Esophagus squamous epithelium (tissue), 4 donors: Measurements from ENCODE around the gene ARFGEF3.

Experiments used
- POLR2A ChIP-seq, 4 donors: fragments of 450-650 bp; IDR thresholded peaks; one replicate each; pipeline ENCODE4 v1.6.1; 2017; ENCODE audit warnings: antibody characterized with exemption in 4 of 4, mild to moderate bottlenecking in 4 of 4, moderate library complexity in 3 of 4
- TF ChIP-seq, protein P1 (sequence below), 6 experiments: fragments of 450-650 bp in 4 of 6; fragments of 200-600 bp in 2 of 6; sonication (generic) in 2 of 6; IDR thresholded peaks; one replicate each; pipeline ENCODE4 v1.5.1; 2016 to 2019; ENCODE audit warnings: antibody characterized with exemption in 6 of 6, mild to moderate bottlenecking in 4 of 6, moderate library complexity in 4 of 6

DNA sequence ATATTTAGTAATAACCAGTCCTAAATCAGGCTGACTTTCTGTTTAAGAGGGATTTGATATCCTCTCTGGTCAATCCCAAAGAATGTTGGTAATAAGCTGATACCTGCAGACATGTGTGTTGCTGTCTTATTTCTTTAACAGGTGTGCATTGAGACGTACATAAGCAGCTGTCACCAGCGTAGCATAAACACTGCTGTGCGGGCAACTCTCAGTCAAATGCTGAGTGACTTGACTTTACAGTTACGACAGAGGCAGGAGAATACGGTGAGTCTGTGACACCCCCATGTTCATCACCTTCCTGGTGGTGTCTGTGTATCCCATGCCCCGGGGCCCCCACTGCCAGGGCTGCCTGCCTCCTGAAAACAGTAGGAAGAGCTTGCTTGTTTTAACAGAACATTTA is 76.6 kb downstream of the ARFGEF3 start:
- TF ChIP-seq, protein P1, sequence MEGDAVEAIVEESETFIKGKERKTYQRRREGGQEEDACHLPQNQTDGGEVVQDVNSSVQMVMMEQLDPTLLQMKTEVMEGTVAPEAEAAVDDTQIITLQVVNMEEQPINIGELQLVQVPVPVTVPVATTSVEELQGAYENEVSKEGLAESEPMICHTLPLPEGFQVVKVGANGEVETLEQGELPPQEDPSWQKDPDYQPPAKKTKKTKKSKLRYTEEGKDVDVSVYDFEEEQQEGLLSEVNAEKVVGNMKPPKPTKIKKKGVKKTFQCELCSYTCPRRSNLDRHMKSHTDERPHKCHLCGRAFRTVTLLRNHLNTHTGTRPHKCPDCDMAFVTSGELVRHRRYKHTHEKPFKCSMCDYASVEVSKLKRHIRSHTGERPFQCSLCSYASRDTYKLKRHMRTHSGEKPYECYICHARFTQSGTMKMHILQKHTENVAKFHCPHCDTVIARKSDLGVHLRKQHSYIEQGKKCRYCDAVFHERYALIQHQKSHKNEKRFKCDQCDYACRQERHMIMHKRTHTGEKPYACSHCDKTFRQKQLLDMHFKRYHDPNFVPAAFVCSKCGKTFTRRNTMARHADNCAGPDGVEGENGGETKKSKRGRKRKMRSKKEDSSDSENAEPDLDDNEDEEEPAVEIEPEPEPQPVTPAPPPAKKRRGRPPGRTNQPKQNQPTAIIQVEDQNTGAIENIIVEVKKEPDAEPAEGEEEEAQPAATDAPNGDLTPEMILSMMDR (IDR thresholded peaks at IDR 0.05) = no peak
- no peak for TF ChIP-seq POLR2A (IDR thresholded peaks at IDR 0.05)
